HG03139 (cell line): ENCODE measurements around the gene MIPEP.
"Not testable (repeated sequence)": the region's sequence is repeated elsewhere in the genome, so short reads cannot be mapped to it uniquely, and the experiment has no call there.

ENCODE experiments used
- ATAC-seq: cut with Tn5 transposase; IDR thresholded peaks from one replicate; pipeline ENCODE4 v1.9.1; 2021; ENCODE audit not compliant: unreplicated experiment

MIPEP gene

GRCh38 chr13:23751195-23751594 is 138.0 kb downstream of the MIPEP start:
- ATAC-seq: no peak

GRCh38 chr13:23750383-23751121 is 138.6 kb downstream of the MIPEP start:
- no peak for ATAC-seq

- ATAC-seq: no peak
These were observed 139.8 kb downstream of the MIPEP start for GRCh38 chr13:23749288-23749873.

GRCh38 chr13:23748109-23748990 is 140.8 kb downstream of the MIPEP start:
- ATAC-seq: no peak

- not testable (repeated sequence) for ATAC-seq
These were observed 143.1 kb downstream of the MIPEP start for GRCh38 chr13:23746141-23746540.

GRCh38 chr13:23744315-23744714 is 144.9 kb downstream of the MIPEP start:
- no peak for ATAC-seq

- no peak for ATAC-seq
These were observed 145.7 kb downstream of the MIPEP start for GRCh38 chr13:23743278-23744076.

- ATAC-seq: no peak
These were observed 147.2 kb downstream of the MIPEP start for GRCh38 chr13:23741879-23742510.

GRCh38 chr13:23740002-23740401 is 149.2 kb downstream of the MIPEP start:
- no peak for ATAC-seq

GRCh38 chr13:23739596-23739995 is 149.6 kb downstream of the MIPEP start:
- no peak for ATAC-seq

- no peak for ATAC-seq
These were observed 152.7 kb downstream of the MIPEP start for GRCh38 chr13:23736541-23736940.

GRCh38 chr13:23735329-23735728 is 153.9 kb downstream of the MIPEP start:
- ATAC-seq: no peak

GRCh38 chr13:23731709-23732108 is 157.5 kb downstream of the MIPEP start:
- ATAC-seq: no peak

GRCh38 chr13:23730251-23730650 is 158.9 kb downstream of the MIPEP start:
- no peak for ATAC-seq

GRCh38 chr13:23729531-23729930 is 159.7 kb downstream of the MIPEP start:
- ATAC-seq: no peak

GRCh38 chr13:23728807-23729206 is 160.4 kb downstream of the MIPEP start:
- no peak for ATAC-seq

- no peak for ATAC-seq
These were observed 163.3 kb downstream of the MIPEP start for GRCh38 chr13:23725922-23726321.

- no peak for ATAC-seq
These were observed 164.8 kb downstream of the MIPEP start for GRCh38 chr13:23724196-23724970.

GRCh38 chr13:23723471-23723870 is 165.7 kb downstream of the MIPEP start:
- ATAC-seq: no peak
